Upper lobe of left lung (tissue), 6 donors: ENCODE measurements around the gene ACTRT2. TPM values are rescaled to one million over a fixed set of nuclear protein-coding genes. Genes with fewer than 3 reads are reported as not detected.

Experiments
- ATAC-seq, 2 donors: fragments of 200-7000 bp; cut with Tn5 transposase; one replicate each; pipeline ENCODE4 v1.9.1; 2022; ENCODE audit warnings: mild to moderate bottlenecking in 2 of 2, moderate library complexity in 2 of 2; ENCODE audit not compliant: low FRiP score in 2 of 2
- DNase-seq, 2 donors: peaks; one replicate each; pipeline ENCODE4 v3.0.0-alpha.2; 2019 to 2020
- H3K27ac ChIP-seq, 4 donors: fragments of 200-600 bp; sonication (generic); one replicate each; pipeline ENCODE4 v1.5.1; 2016 to 2019
- H3K27me3 ChIP-seq, 4 donors: fragments of 200-600 bp; sonication (generic); one replicate each; pipeline ENCODE4 v1.5.1; 2017 to 2019
- H3K36me3 ChIP-seq, 4 donors: fragments of 200-600 bp; sonication (generic); one replicate each; pipeline ENCODE4 v1.5.1; 2016 to 2019
- H3K4me1 ChIP-seq, 4 donors: fragments of 200-600 bp; sonication (generic); one replicate each; pipeline ENCODE4 v1.5.1; 2018 to 2019
- H3K4me3 ChIP-seq, 4 donors: fragments of 200-600 bp; sonication (generic); one replicate each; pipeline ENCODE4 v1.5.1; 2017 to 2019; ENCODE audit warnings: mild to moderate bottlenecking in 2 of 4, moderate library complexity in 1 of 4
- H3K9me3 ChIP-seq, 4 donors: fragments of 200-600 bp; sonication (generic); one replicate each; pipeline ENCODE4 v1.5.1; 2018 to 2019
- EP300 ChIP-seq, 4 donors: sonication (generic); formaldehyde crosslinking; IDR thresholded peaks; one replicate each; pipeline ENCODE4 v1.5.1; 2017; ENCODE audit warnings: antibody characterized with exemption in 4 of 4, control low read depth in 2 of 4
- POLR2A ChIP-seq, 4 donors: fragments of 450-650 bp; IDR thresholded peaks; one replicate each; pipeline ENCODE4 v1.5.1; 2016 to 2017; ENCODE audit warnings: antibody characterized with exemption in 4 of 4, mild to moderate bottlenecking in 2 of 4
- POLR2AphosphoS5 ChIP-seq, 2 donors: sonication (generic); formaldehyde crosslinking; IDR thresholded peaks; one replicate each; pipeline ENCODE4 v1.5.1; 2017; ENCODE audit warnings: antibody characterized with exemption in 2 of 2
- WGBS, 2 donors: methylation state at CpG; one replicate each; pipeline ENCODE4 v1.1.5; 2017 to 2018; 5-methylcytosine and 5-hydroxymethylcytosine counted together
- total RNA-seq, 6 donors: library from RNA; depleted of rRNA in 4 of 6; stranded (reverse); fragments of >200 nt in 4 of 6; gene quantifications; one replicate each; pipeline versions ENCODE4 v1.1.0 to v1.2.1, GENCODE V29; 2016 to 2021
- TF ChIP-seq, protein P1 (sequence below), 6 experiments: fragments of 450-650 bp in 4 of 6; fragments of 200-600 bp in 2 of 6; sonication (generic) in 2 of 6; IDR thresholded peaks; one replicate each; pipeline ENCODE4 v1.5.1; 2016 to 2019; ENCODE audit warnings: antibody characterized with exemption in 6 of 6
- donor health status: DM: no; HTN: no; CAD: no; lungs with moderate emphysema.
- donor health status: DM: no; HTN: yes; CAD: no; lungs with severe emphysema.

The ACTRT2 gene
- total RNA-seq, 6 donors from 2014 or later, result not detected

DNA sequence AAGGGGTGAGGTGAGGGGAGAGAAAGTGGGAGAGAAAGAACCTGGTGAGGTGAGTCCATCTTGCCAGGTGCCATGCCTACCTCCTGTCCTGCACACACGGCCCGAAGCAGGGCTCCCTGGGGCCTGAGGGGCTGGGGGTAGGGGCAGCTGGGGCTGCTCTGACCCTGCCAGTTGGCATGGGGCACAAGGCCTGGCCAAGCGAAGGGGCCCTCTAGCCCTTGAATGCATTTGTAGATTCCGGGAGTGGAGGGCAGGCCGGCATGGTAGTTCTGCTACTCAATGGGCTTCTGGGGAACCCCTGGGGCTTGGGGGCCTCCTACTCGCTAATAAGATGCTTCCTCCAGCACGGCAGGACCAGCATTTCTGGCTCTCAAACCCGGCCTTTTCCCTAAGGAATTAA, 44.1 kb downstream of the ACTRT2 start:
- TF ChIP-seq EP300 (IDR thresholded peaks at IDR 0.05), result no peak
- TF ChIP-seq POLR2A (IDR thresholded peaks at IDR 0.05), result no peak
- no peak for TF ChIP-seq POLR2AphosphoS5 (IDR thresholded peaks at IDR 0.05)
- TF ChIP-seq, protein P1, sequence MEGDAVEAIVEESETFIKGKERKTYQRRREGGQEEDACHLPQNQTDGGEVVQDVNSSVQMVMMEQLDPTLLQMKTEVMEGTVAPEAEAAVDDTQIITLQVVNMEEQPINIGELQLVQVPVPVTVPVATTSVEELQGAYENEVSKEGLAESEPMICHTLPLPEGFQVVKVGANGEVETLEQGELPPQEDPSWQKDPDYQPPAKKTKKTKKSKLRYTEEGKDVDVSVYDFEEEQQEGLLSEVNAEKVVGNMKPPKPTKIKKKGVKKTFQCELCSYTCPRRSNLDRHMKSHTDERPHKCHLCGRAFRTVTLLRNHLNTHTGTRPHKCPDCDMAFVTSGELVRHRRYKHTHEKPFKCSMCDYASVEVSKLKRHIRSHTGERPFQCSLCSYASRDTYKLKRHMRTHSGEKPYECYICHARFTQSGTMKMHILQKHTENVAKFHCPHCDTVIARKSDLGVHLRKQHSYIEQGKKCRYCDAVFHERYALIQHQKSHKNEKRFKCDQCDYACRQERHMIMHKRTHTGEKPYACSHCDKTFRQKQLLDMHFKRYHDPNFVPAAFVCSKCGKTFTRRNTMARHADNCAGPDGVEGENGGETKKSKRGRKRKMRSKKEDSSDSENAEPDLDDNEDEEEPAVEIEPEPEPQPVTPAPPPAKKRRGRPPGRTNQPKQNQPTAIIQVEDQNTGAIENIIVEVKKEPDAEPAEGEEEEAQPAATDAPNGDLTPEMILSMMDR (IDR thresholded peaks at IDR 0.05), result no peak
- no peaks in the 10 kb centered on the region for H3K36me3 ChIP-seq
- peaks cover 16 to 48% (median 20%) of the 10 kb centered on the region in 4 donors for H3K4me1 ChIP-seq
- H3K9me3 ChIP-seq, result no peaks in the 10 kb centered on the region
- H3K4me3 ChIP-seq, result no peak overlapping the region
- peaks cover 0 to 54% (median 13%) of the 10 kb centered on the region in 4 donors for H3K27me3 ChIP-seq
- no peak overlapping the region for H3K27ac ChIP-seq
- ATAC-seq (no peak), DNase-seq (peak; percentile 14 to 40)
- WGBS, 2 donors, result 70 to 81% methylated on average over 5 to 8 of the region's 8 CpGs

GRCh38 chr1:3065797-3066196, 44.5 kb downstream of the ACTRT2 start:
- ATAC-seq (no peak), DNase-seq (no peak)
- WGBS, 2 donors, result 51 to 83% methylated on average over 4 to 7 of the region's 7 CpGs
- Histone ChIP-seq H3K27ac (no peak overlapping the region), H3K27me3 (peaks cover 0 to 58% (median 15%) of the 10 kb centered on the region in 4 donors), H3K4me3 (no peak overlapping the region), H3K36me3 (no peaks in the 10 kb centered on the region), H3K9me3 (no peaks in the 10 kb centered on the region), H3K4me1 (peaks cover 19 to 52% (median 24%) of the 10 kb centered on the region in 4 donors)
- TF ChIP-seq POLR2AphosphoS5 (IDR thresholded peaks at IDR 0.05) (no peak), POLR2A (IDR thresholded peaks at IDR 0.05) (no peak), EP300 (IDR thresholded peaks at IDR 0.05) (no peak)
- TF ChIP-seq, protein P1 (IDR thresholded peaks at IDR 0.05), result no peak

DNA sequence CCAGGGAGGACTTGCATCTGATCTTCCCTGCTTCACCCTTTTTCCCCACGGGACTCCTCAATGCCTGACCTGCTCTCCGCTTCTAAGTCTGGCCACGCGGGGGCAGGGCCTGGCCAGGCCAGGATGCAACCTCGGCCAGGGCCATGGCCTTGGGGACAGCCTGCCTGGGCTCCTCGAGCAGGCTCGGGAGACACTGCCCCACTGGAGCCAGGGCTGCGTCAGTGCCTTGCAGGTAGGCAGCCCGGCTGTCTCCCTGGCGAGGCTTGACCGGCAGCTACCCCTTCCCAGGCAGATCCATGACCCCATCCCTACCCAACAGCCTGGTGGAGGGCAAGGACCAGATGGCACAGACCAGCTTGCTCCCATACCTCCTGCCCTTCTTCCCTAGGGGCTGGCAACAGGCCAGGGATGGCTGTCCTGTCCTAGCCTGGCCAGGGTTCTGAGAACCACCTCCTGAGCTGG, 45.0 kb downstream of the ACTRT2 start:
- H3K9me3 ChIP-seq, result no peaks in the 10 kb centered on the region
- no peak for TF ChIP-seq EP300 (IDR thresholded peaks at IDR 0.05)
- TF ChIP-seq POLR2AphosphoS5 (IDR thresholded peaks at IDR 0.05), result no peak
- TF ChIP-seq, protein P1 (IDR thresholded peaks at IDR 0.05), result peak; percentile 27 to 82 (median 55)
- TF ChIP-seq POLR2A (IDR thresholded peaks at IDR 0.05), result no peak
- peak; percentile 80 to 89 for DNase-seq
- H3K4me3 ChIP-seq, result no peak overlapping the region
- ATAC-seq, result peak; percentile 30 to 86
- H3K4me1 ChIP-seq, result peaks cover 22 to 57% (median 27%) of the 10 kb centered on the region in 4 donors
- H3K27me3 ChIP-seq, result peaks cover 0 to 60% (median 17%) of the 10 kb centered on the region in 4 donors
- 39 to 43% methylated on average over 4 to 10 of the region's 11 CpGs for WGBS, 2 donors
- H3K27ac ChIP-seq, result no peak overlapping the region
- H3K36me3 ChIP-seq, result no peaks in the 10 kb centered on the region

GRCh38 chr1:3066826-3067225, 45.6 kb downstream of the ACTRT2 start:
- peak; percentile 20 to 62 for DNase-seq
- TF ChIP-seq POLR2A (IDR thresholded peaks at IDR 0.05) (no peak), POLR2AphosphoS5 (IDR thresholded peaks at IDR 0.05) (no peak), EP300 (IDR thresholded peaks at IDR 0.05) (no peak)
- TF ChIP-seq, protein P1 (IDR thresholded peaks at IDR 0.05), result no peak
- Histone ChIP-seq H3K4me1 (peaks cover 22 to 62% (median 27%) of the 10 kb centered on the region in 4 donors), H3K4me3 (peak overlapping the region in 2 of 4 donors; percentile 59 to 74), H3K36me3 (no peaks in the 10 kb centered on the region), H3K9me3 (no peaks in the 10 kb centered on the region), H3K27ac (no peak overlapping the region), H3K27me3 (peaks cover 0 to 61% (median 17%) of the 10 kb centered on the region in 4 donors)
- 53 to 55% methylated on average over 10 of the region's 10 CpGs for WGBS, 2 donors
- no peak for ATAC-seq

GRCh38 chr1:3067301-3067670, 46.0 kb downstream of the ACTRT2 start:
- DNase-seq (peak in 1 of 2 donors; percentile 84), ATAC-seq (no peak)
- Histone ChIP-seq H3K27ac (no peak overlapping the region), H3K4me3 (peak overlapping the region in 3 of 4 donors; percentile 57 to 74 (median 59)), H3K9me3 (no peaks in the 10 kb centered on the region), H3K27me3 (peaks cover 0 to 64% (median 17%) of the 10 kb centered on the region in 4 donors), H3K4me1 (peaks cover 22 to 66% (median 27%) of the 10 kb centered on the region in 4 donors), H3K36me3 (no peaks in the 10 kb centered on the region)
- 34 to 43% methylated on average over 21 to 23 of the region's 29 CpGs for WGBS, 2 donors
- TF ChIP-seq EP300 (IDR thresholded peaks at IDR 0.05) (no peak), POLR2AphosphoS5 (IDR thresholded peaks at IDR 0.05) (no peak), POLR2A (IDR thresholded peaks at IDR 0.05) (no peak)
- TF ChIP-seq, protein P1 (IDR thresholded peaks at IDR 0.05), result no peak
